WTC11 (cell line): ENCODE measurements around the gene ZFP64.

Experiments
- ATF1 ChIP-seq: sonication (generic); formaldehyde crosslinking; IDR thresholded peaks from 2 replicates; pipeline ENCODE4 v1.8.1; 2023; ENCODE audit warnings: mild to moderate bottlenecking, moderate library complexity, missing genetic modification reagents
- TCF7 ChIP-seq: sonication (generic); formaldehyde crosslinking; IDR thresholded peaks from 2 replicates; pipeline ENCODE4 v1.8.0; 2022; ENCODE audit warnings: mild to moderate bottlenecking, low read depth, missing genetic modification reagents, moderate library complexity
- ZNF121 ChIP-seq: sonication (generic); formaldehyde crosslinking; IDR thresholded peaks from 2 replicates; pipeline ENCODE4 v1.8.0; 2023; ENCODE audit warnings: missing genetic modification reagents

DNA sequence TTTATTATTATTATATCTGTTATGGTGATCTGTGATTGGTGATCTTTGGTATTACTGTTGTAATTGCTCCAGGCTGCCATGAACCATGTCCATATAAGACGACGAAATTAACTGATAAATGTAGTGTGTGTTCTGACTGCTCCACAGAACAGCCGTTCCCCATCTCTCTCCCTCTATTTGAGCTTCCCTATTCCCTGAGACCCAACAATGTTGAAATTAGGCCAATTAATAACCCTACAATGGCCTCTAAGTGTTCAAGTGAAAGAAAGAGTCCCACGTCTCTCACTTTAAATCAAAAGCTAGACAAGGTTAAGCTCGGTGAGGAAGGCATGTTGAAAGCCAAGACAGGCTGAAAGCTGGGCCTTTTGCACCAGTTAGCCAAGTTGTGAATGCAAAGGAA, 51.6 kb downstream of the ZFP64 start:
- no peak for TF ChIP-seq TCF7 (CRISPR knock-in tag)
- no peak for TF ChIP-seq ZNF121 (CRISPR knock-in tag)
- no peak for TF ChIP-seq ATF1 (CRISPR knock-in tag)
